Psoas muscle (tissue), 8 donors: ENCODE data around the gene SPRY2. TPM values are rescaled to one million over a fixed set of nuclear protein-coding genes. Genes with fewer than 3 reads are reported as not detected.

Experiments
- ATAC-seq, 4 donors: fragments of 200-7000 bp; cut with Tn5 transposase; one replicate each; pipeline ENCODE4 v1.9.1; 2020; ENCODE audit warnings: moderate library complexity in 3 of 4, mild to moderate bottlenecking in 2 of 4
- DNase-seq, 2 donors: peaks; one replicate each; pipeline ENCODE4 v3.0.0-alpha.2; 2020
- H3K27ac ChIP-seq: fragments of 200-600 bp; one replicate; pipeline ENCODE4 v1.8.0; 2022
- H3K27me3 ChIP-seq, 3 donors: fragments of 200-600 bp in 1 of 3; one replicate each; pipeline versions ENCODE4 v1.6.1 to v1.8.0; 2013 to 2022; ENCODE audit warnings: low read length in 2 of 3, mild to moderate bottlenecking in 2 of 3, moderate library complexity in 1 of 3; ENCODE audit not compliant: insufficient read depth in 3 of 3
- H3K36me3 ChIP-seq, 2 donors: fragments of 200-600 bp in 1 of 2; one replicate each; pipeline versions ENCODE4 v1.6.1 to v1.8.0; 2013 to 2022; ENCODE audit warnings: low read depth in 1 of 2, mild to moderate bottlenecking in 1 of 2, moderate library complexity in 1 of 2; ENCODE audit not compliant: insufficient read depth in 1 of 2
- H3K4me1 ChIP-seq: fragments of 200-600 bp; one replicate; pipeline ENCODE4 v1.8.0; 2022
- H3K4me3 ChIP-seq: fragments of 200-600 bp; one replicate; pipeline ENCODE4 v1.8.0; 2022; ENCODE audit warnings: mild to moderate bottlenecking
- H3K9me3 ChIP-seq: fragments of 200-600 bp; one replicate; pipeline ENCODE4 v1.8.0; 2022
- CTCF ChIP-seq: fragments of 200-600 bp; IDR thresholded peaks from one replicate; pipeline ENCODE4 v1.8.0; 2022; ENCODE audit warnings: antibody characterized with exemption
- WGBS, 3 donors: extraction: QIAGEN DNeasy Blood & Tissue Kit; methylation state at CpG; one replicate each; pipeline versions ENCODE4 v1.1.6 to v1.1.7; 2013; 5-methylcytosine and 5-hydroxymethylcytosine counted together
- intact Hi-C, 2 donors: fragments of 100-400 bp; cut with DNase I; formaldehyde crosslinking; loops; one replicate each; pipeline versions ENCODE4 v1.11.0 to v1.14.2; 2022
- long read RNA-seq, 2 donors: library from polyadenylated mRNA; unstranded; transcript quantifications; one replicate each; pipeline ENCODE4 v2.0.0, GENCODE V29; 2021
- polyA plus RNA-seq, 3 donors: library from polyadenylated mRNA; stranded (reverse); fragments of 200-250 nt; gene quantifications; one replicate each; pipeline ENCODE4 v1.2.3, GENCODE V29; 2013
- total RNA-seq, 4 donors: library from RNA; stranded (reverse); fragmentation: NEBNext Ultra II Directional in 2 of 4; extraction: Animal tissue kit (Norgen Biotek cat#: 25700) in 2 of 4; gene quantifications; one replicate each; pipeline versions ENCODE4 v1.2.1 to v1.2.4, GENCODE V29; 2021 to 2023
- donor health status: healthy with polysubstance abuse.
- donor health status: DM: no; HTN: no; CAD: no; lungs with moderate emphysema.
- donor health status: Bipolar disorder and iron deficiency.
- donor health status: healthy.
- donor health status: DM: yes; HTN: yes; CAD: no.
- donor health status: DM: no; HTN: no; CAD: no.
- donor health status: DM: no; HTN: no; CAD: no.
- donor health status: DM: yes; HTN: yes; CAD: no.

The SPRY2 gene
- total RNA-seq = 10 to 100 TPM; 25.2 to 46.8 (median 29.3) TPM
- 100 to 1,000 TPM in 1 of 3 donors, 10 to 100 TPM in 2; 15.2 to 171 (median 21.0) TPM for polyA plus RNA-seq
- long read RNA-seq, donor 1, transcript SPRY2-202 (2 exons, 2,111 nt) = major isoform, 39 of 49 reads
- long read RNA-seq, donor 1, partial matches to known transcripts = 3 of 49 reads
- long read RNA-seq, donor 1, other reads (novel, unspliced or antisense) = 5 of 49 reads
- long read RNA-seq, donor 2, transcript SPRY2-202 (2 exons, 2,111 nt) = major isoform, 46 of 53 reads
- long read RNA-seq, donor 2, partial matches to known transcripts = 2 of 53 reads
- long read RNA-seq, donor 2, other reads (novel, unspliced or antisense) = 2 of 53 reads

- WGBS, 3 donors = 0 to 1% (median 1%) methylated on average over 37 to 54 of the region's 54 CpGs
- intact Hi-C loops = loop anchor here in 1 of 2 donors (5.0 kb wide), 4 partner anchors 564 to 679 kb away; no protein-coding TSS in a partner anchor
Measured at GRCh38 chr13:80341101-80341755, at the start of gene SPRY2. TSS of gene SPRY2 (minus strand) at chr13:80341126. CDS start at chr13:80337705, 3,421 bp downstream.

GRCh38 chr13:80390338-80390737 lies 49.4 kb upstream of the SPRY2 start:
- no peak overlapping the region for H3K4me3 ChIP-seq
- H3K27ac ChIP-seq = no peak overlapping the region
- TF ChIP-seq CTCF = no peak
- no peak for ATAC-seq
- 95 to 100% (median 96%) methylated on average over 1 of the region's 1 CpG for WGBS, 3 donors
- DNase-seq = no peak
- no peaks in the 10 kb centered on the region for H3K4me1 ChIP-seq
- intact Hi-C loops = no loop called here
- H3K9me3 ChIP-seq = peaks cover 8% of the 10 kb centered on the region
- no peaks in the 10 kb centered on the region for H3K27me3 ChIP-seq
- H3K36me3 ChIP-seq = no peaks in the 10 kb centered on the region

More at GRCh38 chr13:80341101-80341755, at the start of gene SPRY2:
- Histone ChIP-seq H3K36me3 (peaks cover 4 to 16% of the 10 kb centered on the region in 2 donors), H3K4me3 (peak within 1 kb of the TSS; percentile 98), H3K27me3 (no peaks in the 10 kb centered on the region), H3K9me3 (no peaks in the 10 kb centered on the region), H3K4me1 (peaks cover 26% of the 10 kb centered on the region), H3K27ac (peak within 1 kb of the TSS; percentile 99)
- ATAC-seq (peak; percentile 70 to 83 (median 79)), DNase-seq (peak; percentile 95 to 96)
- peak; percentile 32 for TF ChIP-seq CTCF

GRCh38 chr13:80389073-80390038 lies 48.4 kb upstream of the SPRY2 start:
- no peak for DNase-seq
- no peak for TF ChIP-seq CTCF
- H3K4me3 ChIP-seq = no peak overlapping the region
- intact Hi-C loops = no loop called here
- WGBS, 3 donors = 85 to 100% (median 100%) methylated on average over 1 of the region's 1 CpG
- ATAC-seq = no peak
- no peaks in the 10 kb centered on the region for H3K36me3 ChIP-seq
- H3K27me3 ChIP-seq = no peaks in the 10 kb centered on the region
- no peaks in the 10 kb centered on the region for H3K4me1 ChIP-seq
- H3K9me3 ChIP-seq = peaks cover 8% of the 10 kb centered on the region
- no peak overlapping the region for H3K27ac ChIP-seq

- no peaks in the 10 kb centered on the region for H3K27me3 ChIP-seq
- peaks cover under 1% of the 10 kb centered on the region for H3K9me3 ChIP-seq
- DNase-seq = no peak
- intact Hi-C loops = no loop called here
- no peaks in the 10 kb centered on the region for H3K4me1 ChIP-seq
- H3K4me3 ChIP-seq = no peak overlapping the region
- no peaks in the 10 kb centered on the region for H3K36me3 ChIP-seq
- no peak for ATAC-seq
- 70 to 80% (median 79%) methylated on average over 7 of the region's 7 CpGs for WGBS, 3 donors
- H3K27ac ChIP-seq = no peak overlapping the region
- no peak for TF ChIP-seq CTCF
Measured at GRCh38 chr13:80388506-80388905, 47.6 kb upstream of the SPRY2 start.
